Naive B cell (primary cell): ENCODE measurements around the gene ISM1. TPM values are rescaled to one million over a fixed set of nuclear protein-coding genes. Genes with fewer than 3 reads are reported as not detected.

Experiments used
- ATAC-seq, 2 donors: fragments of 150-1000 bp; cut with Tn5 transposase; 2 replicates each; pipeline ENCODE4 v1.10.0; 2021; ENCODE audit warnings: low read depth in 2 of 2, mild to moderate bottlenecking in 2 of 2, moderate library complexity in 2 of 2
- DNase-seq: peaks from one replicate; pipeline ENCODE4 v3.0.0; 2022
- H3K27ac Mint-ChIP-seq, 6 donors: one replicate each; pipeline ENCODE4 v1.8.0; 2020 to 2022; ENCODE audit warnings: mild to moderate bottlenecking in 6 of 6, mixed read lengths in 6 of 6, moderate library complexity in 5 of 6, inconsistent platforms in 2 of 6
- H3K27me3 Mint-ChIP-seq, 3 donors: one replicate each; pipeline ENCODE4 v1.8.0; 2021 to 2022; ENCODE audit warnings: mixed read lengths in 3 of 3, mild to moderate bottlenecking in 1 of 3
- H3K36me3 Mint-ChIP-seq, 2 donors: one replicate each; pipeline ENCODE4 v1.8.0; 2020 to 2022; ENCODE audit warnings: mixed read lengths in 2 of 2, inconsistent platforms in 1 of 2, mild to moderate bottlenecking in 1 of 2
- H3K4me1 Mint-ChIP-seq, 3 donors: one replicate each; pipeline ENCODE4 v1.8.0; 2020 to 2022; ENCODE audit warnings: mixed read lengths in 3 of 3, inconsistent platforms in 1 of 3, mild to moderate bottlenecking in 1 of 3, moderate library complexity in 1 of 3
- H3K4me3 Mint-ChIP-seq, 8 donors: one replicate each; pipeline ENCODE4 v1.8.0; 2020 to 2022; ENCODE audit warnings: mild to moderate bottlenecking in 8 of 8, mixed read lengths in 8 of 8, moderate library complexity in 8 of 8, inconsistent platforms in 2 of 8
- H3K9me3 Mint-ChIP-seq, 7 donors: one replicate each; pipeline ENCODE4 v1.8.0; 2020 to 2022; ENCODE audit warnings: mixed read lengths in 7 of 7, mild to moderate bottlenecking in 5 of 7, inconsistent platforms in 2 of 7, moderate library complexity in 1 of 7
- polyA plus RNA-seq, 6 donors: library from polyadenylated mRNA; unstranded; fragments of 300-500 nt; fragmentation: Illumina TruSeq; gene quantifications; one replicate each; pipeline ENCODE4 v1.2.3, GENCODE V29; 2021; ENCODE audit warnings: low read depth in 6 of 6

The ISM1 gene
- polyA plus RNA-seq, 6 donors from 2014 or later, result not detected

DNA sequence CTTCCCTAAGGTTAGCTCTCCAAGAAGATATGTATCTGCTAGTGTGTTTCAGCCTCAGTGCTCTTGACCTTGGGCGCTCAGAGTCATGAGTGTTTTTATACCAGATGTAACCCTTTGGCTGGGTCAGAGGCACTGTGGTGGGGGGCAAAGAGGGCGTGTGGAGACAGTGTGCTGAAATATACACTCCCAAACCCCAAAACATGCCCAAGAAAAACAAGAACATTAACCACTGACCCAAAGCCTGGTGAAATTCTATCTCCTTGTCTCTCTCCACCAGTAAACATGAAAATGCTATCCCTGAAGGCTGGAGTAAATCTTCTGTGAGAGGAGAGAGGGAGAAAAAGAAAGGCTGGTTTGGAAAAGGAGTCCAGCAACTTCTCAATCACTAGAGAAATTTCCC, 47.9 kb downstream of the ISM1 start:
- Mint-ChIP-seq H3K4me3 (no peak overlapping the region), H3K36me3 (no peaks in the 10 kb centered on the region), H3K27me3 (peaks cover 0 to 4% (median 0%) of the 10 kb centered on the region in 3 donors), H3K9me3 (no peaks in the 10 kb centered on the region), H3K27ac (no peak overlapping the region), H3K4me1 (no peaks in the 10 kb centered on the region)
- DNase-seq (no peak), ATAC-seq (no peak)

DNA sequence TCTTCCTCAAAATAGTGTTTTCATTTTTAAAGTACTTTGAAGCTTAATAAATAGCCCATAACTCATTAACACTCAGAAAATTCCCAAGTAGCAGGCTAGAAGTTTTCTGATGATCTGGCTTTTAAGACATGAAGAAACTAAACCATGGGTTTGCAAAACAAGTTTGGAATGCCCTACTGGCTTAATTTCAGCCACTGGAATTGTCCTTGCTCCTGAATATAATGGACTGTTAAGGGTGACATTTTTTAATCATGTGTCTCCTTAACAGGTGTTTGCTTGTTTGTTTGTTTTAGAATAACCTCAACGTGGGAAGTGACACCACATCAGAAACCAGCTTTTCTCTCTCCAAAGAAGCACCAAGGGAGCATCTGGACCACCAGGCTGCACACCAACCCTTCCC, 49.1 kb downstream of the ISM1 start:
- ATAC-seq, result no peak
- H3K36me3 Mint-ChIP-seq, result no peaks in the 10 kb centered on the region
- peaks cover 0 to 4% (median 0%) of the 10 kb centered on the region in 3 donors for H3K27me3 Mint-ChIP-seq

DNA sequence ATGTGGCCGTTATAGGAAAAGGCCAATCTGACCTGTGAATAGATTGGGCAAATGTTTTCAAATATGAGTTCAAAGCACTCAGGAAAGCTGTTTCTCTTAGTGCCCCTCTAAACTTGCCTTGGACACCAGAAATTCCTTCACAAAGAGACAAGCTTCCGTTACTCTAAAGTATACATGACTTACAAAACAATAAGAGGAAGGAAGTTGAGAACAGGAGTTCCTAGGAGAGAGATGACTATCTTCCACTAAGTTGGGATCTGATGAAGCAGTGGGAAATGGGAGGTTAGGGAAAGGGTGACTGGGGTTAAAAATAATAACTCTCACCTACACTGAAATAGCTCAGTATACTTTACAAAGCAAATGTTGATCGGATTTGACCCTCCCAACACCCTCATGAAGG, 50.0 kb downstream of the ISM1 start:
- H3K27ac Mint-ChIP-seq, result no peak overlapping the region
- H3K27me3 Mint-ChIP-seq, result peaks cover 0 to 4% (median 0%) of the 10 kb centered on the region in 3 donors
- H3K9me3 Mint-ChIP-seq, result no peaks in the 10 kb centered on the region
- ATAC-seq (no peak), DNase-seq (no peak)
- H3K36me3 Mint-ChIP-seq, result no peaks in the 10 kb centered on the region
- no peak overlapping the region for H3K4me3 Mint-ChIP-seq
- no peaks in the 10 kb centered on the region for H3K4me1 Mint-ChIP-seq

More for the DNA sequence above, 49.1 kb downstream of the ISM1 start:
- no peaks in the 10 kb centered on the region for H3K9me3 Mint-ChIP-seq
- no peak overlapping the region for H3K4me3 Mint-ChIP-seq
- no peaks in the 10 kb centered on the region for H3K4me1 Mint-ChIP-seq
- no peak for DNase-seq
- H3K27ac Mint-ChIP-seq, result no peak overlapping the region

DNA sequence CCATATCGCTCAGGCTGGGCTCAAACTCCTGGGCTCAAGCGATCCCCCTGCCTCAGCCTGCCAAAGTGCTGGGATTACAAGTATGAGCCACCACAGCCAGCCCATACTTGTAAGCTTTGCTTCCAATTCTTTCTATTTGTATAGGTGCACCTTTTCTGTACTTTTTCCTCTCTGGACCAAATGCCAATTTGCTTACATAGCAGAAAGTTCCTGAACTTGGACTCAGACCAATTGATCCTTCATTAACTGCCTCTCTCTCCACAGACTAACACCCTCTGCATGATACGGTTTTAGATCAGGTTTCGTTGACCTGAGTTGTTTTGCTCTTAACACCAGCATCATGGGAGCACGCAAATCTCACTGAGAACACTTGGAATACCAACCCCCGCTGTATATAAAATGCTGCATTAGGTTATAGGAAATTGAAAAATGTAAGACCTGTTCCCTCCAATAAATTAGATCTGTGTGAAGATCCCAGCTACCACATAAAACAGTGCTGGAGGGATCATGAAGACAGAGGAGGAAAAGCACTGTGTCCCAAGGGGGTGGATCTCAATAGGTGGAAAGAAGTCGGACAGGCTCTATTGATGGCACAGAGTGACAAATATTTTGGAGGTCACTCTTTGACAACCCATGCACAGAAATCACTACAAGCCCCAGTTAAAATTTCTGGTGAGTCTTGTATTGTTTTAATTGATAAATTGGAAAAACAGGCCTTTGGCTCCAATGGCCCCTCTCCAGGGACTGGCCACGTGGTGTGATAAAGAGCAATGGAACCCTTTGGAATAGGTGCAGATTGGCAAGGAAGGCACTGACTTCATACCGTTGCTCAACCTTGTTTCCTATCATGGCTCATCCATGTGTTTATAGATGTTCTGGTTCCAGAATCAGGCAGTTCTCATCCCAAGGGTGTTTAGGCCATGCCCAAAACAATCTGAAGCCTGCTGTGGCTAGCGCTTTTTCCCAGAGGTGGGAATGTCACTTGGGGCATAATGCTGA, 51.2 kb downstream of the ISM1 start:
- Mint-ChIP-seq H3K27ac (no peak overlapping the region), H3K27me3 (peaks cover 0 to 4% (median 0%) of the 10 kb centered on the region in 3 donors)

DNA sequence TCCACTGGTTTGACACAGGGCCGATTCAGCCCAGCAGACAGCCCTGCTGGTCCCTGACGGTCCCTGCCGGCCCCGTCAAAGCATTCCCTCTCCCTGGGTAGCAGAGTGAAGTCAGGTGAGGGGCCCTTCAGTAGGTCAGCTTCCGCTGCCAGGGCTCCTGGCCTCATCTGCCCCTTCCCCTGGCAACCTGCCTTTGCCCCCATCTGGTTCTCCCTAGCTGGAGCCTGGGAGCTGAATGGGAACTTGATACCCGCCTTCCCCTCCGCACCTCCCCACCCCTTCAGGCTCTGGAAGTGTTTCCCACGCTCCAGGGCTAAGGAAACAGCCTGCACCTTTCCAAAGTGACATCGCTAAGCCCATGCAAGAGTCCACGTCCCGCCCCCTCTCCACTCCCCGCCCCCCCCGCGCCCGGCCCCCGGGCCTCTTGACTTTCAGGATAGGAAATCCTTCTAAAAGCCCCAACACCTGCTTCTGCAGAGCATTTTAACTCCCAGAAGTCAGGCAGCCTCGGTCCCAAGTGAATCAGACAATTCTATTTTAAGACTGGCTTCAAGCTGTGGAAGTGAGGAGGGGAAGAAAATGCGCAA, 53.3 kb downstream of the ISM1 start:
- Mint-ChIP-seq H3K4me3 (no peak overlapping the region), H3K27ac (no peak overlapping the region), H3K36me3 (no peaks in the 10 kb centered on the region), H3K4me1 (no peaks in the 10 kb centered on the region), H3K27me3 (peaks cover 0 to 4% (median 0%) of the 10 kb centered on the region in 3 donors), H3K9me3 (peaks cover 0 to 1% (median 0%) of the 10 kb centered on the region in 7 donors)
- DNase-seq (no peak), ATAC-seq (no peak)

More for the DNA sequence above, 51.2 kb downstream of the ISM1 start:
- ATAC-seq, result no peak
- no peak for DNase-seq
- Mint-ChIP-seq H3K36me3 (no peaks in the 10 kb centered on the region), H3K9me3 (no peaks in the 10 kb centered on the region), H3K4me1 (no peaks in the 10 kb centered on the region), H3K4me3 (no peak overlapping the region)

DNA sequence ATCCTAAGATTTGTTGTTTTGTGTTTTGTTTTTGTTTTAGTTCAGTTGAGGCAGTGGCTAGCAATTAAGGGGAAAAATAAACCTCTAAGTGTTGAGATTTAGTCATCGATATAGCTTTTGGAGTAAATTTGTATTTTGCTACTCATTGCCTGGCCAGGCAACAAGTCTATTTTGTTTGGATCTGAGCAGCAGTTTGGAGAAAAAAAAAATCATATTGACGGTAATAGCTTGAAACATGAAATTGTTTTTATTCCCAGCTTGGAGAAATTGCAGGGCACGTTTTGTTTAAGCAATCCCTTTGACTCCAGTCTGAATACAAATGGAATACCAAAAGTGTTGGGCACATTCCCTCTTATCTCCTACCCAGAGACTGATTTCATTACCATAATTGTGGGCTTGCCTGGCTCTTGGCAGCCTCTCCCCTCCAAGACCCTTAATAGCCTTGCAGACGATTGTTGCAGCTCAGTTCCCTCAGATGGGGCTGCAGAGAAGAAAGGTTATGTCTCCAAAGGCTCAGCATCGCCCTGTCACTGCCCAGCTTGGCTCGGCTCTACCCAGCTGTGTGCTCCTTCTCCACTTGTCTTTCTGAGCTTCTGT, 56.0 kb downstream of the ISM1 start:
- no peaks in the 10 kb centered on the region for H3K4me1 Mint-ChIP-seq
- no peak overlapping the region for H3K27ac Mint-ChIP-seq

DNA sequence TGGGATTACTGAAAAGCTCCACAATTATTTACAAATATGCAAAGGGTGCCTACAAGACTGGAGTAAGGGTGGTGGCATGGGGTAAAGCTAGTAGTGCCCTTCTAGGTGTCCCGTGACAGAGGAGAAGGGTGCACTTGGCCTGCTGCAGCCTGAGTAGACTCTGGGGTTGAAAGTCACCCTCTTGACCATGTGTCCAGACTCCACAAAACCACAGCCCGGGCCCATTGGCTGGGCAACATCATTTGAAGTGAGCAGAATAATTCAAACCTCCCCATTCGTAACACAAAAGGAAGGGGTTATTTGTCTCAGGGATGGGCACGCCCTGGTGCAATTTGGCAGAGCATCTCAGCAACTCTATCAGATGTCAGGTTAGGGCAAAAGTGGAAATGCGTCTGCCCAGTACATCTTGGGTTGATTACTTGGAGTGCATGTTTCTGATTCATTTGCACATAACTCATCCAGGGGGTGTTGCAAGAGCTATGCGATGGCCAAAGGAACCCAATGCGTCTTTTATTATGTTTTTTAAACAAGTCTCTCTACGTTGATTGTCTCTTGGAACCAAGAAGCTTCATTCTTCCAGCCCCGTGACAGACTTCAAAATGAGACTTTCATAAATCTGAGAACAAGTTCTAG, 56.7 kb downstream of the ISM1 start:
- DNase-seq, result no peak
- H3K27me3 Mint-ChIP-seq, result no peaks in the 10 kb centered on the region
- no peak for ATAC-seq
- no peaks in the 10 kb centered on the region for H3K4me1 Mint-ChIP-seq
- H3K36me3 Mint-ChIP-seq, result no peaks in the 10 kb centered on the region
- no peak overlapping the region for H3K27ac Mint-ChIP-seq
- no peak overlapping the region for H3K4me3 Mint-ChIP-seq
- peaks cover 0 to 1% (median 0%) of the 10 kb centered on the region in 7 donors for H3K9me3 Mint-ChIP-seq

More for the DNA sequence above, 56.0 kb downstream of the ISM1 start:
- Mint-ChIP-seq H3K4me3 (no peak overlapping the region), H3K36me3 (no peaks in the 10 kb centered on the region), H3K27me3 (peaks cover 0 to 4% (median 0%) of the 10 kb centered on the region in 3 donors), H3K9me3 (peaks cover 0 to 1% (median 0%) of the 10 kb centered on the region in 7 donors)
- DNase-seq (no peak), ATAC-seq (no peak)

DNA sequence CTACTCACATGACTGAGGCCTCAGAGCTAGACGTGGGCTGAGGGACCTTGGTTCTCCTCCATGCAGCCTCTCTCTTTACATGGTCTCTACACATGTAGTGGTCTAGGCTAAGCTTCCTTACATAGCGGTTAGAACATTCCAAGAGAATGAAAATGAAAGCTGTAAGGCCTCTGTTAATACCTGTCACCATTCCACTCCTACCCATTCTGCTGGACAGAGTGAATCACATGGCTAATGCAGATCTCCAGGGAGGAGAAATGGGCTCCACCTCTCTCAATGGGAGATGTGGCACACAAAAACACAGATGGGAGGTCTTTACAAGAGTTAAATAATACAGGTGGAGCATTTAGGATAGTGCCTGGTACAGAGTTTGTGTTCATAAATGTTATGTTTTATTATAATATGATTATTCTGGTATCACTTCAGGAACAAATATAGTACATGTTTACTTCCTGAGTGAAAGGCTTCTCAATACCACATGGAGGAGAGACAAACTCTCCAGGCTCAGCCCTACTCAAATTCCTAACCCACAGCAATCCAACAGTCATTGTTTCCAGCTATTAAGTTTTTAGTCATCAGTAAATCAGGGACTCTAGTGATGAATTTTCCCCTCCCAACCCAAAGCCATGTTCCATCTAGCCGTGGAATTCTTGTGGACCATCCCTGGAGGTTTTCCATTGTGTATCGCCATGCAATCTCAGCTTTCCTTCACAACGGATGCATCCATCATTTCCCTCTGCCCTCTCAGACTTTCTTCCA, 57.9 kb downstream of the ISM1 start:
- H3K27me3 Mint-ChIP-seq, result no peaks in the 10 kb centered on the region
- DNase-seq, result no peak
- H3K27ac Mint-ChIP-seq, result no peak overlapping the region
- no peaks in the 10 kb centered on the region for H3K36me3 Mint-ChIP-seq
- H3K4me3 Mint-ChIP-seq, result no peak overlapping the region
- H3K9me3 Mint-ChIP-seq, result peaks cover 0 to 1% (median 0%) of the 10 kb centered on the region in 7 donors
- no peaks in the 10 kb centered on the region for H3K4me1 Mint-ChIP-seq
- ATAC-seq, result no peak

DNA sequence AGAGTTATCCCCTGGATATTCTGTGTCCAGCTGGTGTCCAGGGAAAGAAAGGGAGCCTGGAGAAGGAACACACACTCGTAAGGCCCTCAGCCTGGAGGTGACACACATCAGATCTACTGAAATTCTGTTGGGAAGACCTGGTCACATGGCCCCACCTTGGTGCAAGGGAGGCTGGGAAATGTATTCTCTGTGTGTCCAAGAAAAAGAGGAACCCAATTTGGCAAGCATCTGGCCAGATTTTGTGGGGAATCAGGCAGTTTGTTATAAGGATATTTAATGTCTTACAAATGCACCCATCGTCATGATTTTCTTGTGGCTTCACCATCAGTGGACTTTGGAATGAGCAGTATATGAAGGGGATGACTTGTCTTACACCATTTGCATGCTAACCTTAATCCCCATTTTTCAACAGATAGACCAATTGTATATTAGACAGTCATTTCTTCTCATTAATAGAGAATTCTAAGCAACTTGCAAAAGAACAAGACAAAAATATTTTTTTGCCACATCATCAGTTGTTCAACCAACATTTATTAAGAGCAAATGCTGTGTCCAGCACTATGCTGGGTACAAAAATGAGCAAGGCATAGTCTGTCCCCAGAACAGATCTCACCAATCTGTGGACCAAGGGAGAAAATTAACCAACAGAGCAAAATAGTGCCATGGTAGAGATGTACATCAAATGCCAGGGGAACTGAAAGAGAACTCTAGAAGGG, 59.7 kb downstream of the ISM1 start:
- no peak overlapping the region for H3K27ac Mint-ChIP-seq
- H3K4me1 Mint-ChIP-seq, result no peaks in the 10 kb centered on the region
- no peaks in the 10 kb centered on the region for H3K27me3 Mint-ChIP-seq
- ATAC-seq (no peak), DNase-seq (no peak)
- H3K9me3 Mint-ChIP-seq, result peaks cover 0 to 1% (median 0%) of the 10 kb centered on the region in 7 donors
- no peak overlapping the region for H3K4me3 Mint-ChIP-seq
- H3K36me3 Mint-ChIP-seq, result no peaks in the 10 kb centered on the region

DNA sequence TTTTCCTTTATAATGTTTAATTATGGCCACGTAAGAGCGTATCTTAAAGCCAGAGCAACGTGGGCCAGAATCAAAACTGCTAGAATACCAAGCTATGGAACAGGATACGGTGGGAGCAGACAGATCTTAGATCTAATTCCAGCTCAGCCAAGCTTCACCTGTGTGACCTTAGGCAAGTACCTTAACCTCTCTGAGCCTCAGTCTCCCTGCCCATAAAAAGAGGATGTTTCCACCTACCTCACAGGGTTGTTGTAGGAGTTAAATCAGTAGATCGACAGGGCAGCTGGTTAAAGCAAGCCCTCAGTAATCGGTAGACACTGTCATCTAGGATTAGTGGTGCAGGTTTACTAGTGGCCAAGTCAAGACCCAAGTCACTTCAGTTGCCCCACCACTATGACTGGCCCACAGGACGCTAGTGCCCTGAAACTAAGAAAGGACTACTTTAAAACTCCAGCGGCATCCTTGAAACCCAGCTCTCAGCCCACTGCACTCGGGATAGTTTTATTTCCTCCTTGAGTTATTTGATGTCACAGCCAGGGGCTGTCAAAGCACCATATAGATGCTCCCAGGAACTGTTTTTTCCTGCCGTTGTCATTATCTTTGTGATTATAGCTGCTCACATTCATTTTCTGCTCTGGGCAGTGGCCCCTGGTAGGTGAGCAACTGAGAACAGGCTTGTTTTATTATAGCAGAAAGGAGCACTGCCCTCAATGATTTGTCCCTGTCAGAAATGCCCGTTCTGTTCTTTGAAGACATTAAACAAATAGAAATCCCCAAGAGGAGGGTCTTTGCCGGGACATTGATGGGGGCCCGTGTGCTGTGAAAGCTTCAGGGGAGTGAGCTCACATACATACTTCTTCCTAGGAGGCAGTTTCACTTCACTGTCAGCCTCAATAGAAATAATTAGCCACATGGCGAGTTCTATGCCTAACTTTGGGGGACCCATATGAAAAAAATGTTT, 63.1 kb downstream of the ISM1 start:
- DNase-seq (no peak), ATAC-seq (no peak)
- H3K27ac Mint-ChIP-seq, result no peak overlapping the region
- H3K36me3 Mint-ChIP-seq, result no peaks in the 10 kb centered on the region
- no peaks in the 10 kb centered on the region for H3K4me1 Mint-ChIP-seq
- H3K4me3 Mint-ChIP-seq, result no peak overlapping the region
- no peaks in the 10 kb centered on the region for H3K27me3 Mint-ChIP-seq
- H3K9me3 Mint-ChIP-seq, result no peaks in the 10 kb centered on the region

DNA sequence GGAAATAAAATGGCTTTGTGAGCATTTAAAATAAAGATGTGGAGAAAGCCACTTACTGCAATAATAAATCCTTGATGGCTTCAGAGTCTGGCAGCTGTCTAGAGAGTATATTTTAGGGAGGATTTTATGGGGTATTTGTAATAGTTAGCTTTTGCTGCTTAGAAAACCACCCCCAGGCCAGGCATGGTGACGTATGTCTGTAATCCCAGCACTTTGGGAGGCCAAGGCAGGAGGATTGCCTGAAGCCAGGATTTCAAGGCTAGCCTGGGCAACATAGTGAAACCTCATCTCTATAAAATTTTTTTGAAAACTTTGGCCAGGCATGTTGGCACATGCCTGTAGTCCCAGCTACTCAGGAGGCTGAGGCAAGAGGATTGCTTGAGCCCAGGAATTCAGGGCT, 63.8 kb downstream of the ISM1 start:
- Mint-ChIP-seq H3K27ac (no peak overlapping the region), H3K36me3 (no peaks in the 10 kb centered on the region), H3K27me3 (no peaks in the 10 kb centered on the region), H3K4me1 (no peaks in the 10 kb centered on the region), H3K9me3 (no peaks in the 10 kb centered on the region), H3K4me3 (no peak overlapping the region)
- DNase-seq (no peak), ATAC-seq (no peak)
